ENCODE measurements around the gene MAPKAPK5. TPM values are rescaled to one million over a fixed set of nuclear protein-coding genes. Genes with fewer than 3 reads are reported as not detected.

The MAPKAPK5 gene
- total and polyA plus RNA-seq, 9 of the 15 experiments (the other 6 are each of a cell fraction or from before 2014, with no cell fraction given), result 11.6 to 72.1 (median 60.4) TPM

GRCh38 chr12:111812881-111813741 lies 28.9 kb upstream of the MAPKAPK5 start (continued):
- TF ChIP-seq ZNF398 (CRISPR knock-in tag; IDR thresholded peaks at IDR 0.05), result no peak
- no peak for TF ChIP-seq MCM5 (IDR thresholded peaks at IDR 0.05; ENCODE audit: low read depth)
- 0 out of 2 replicates have a peak, but pooled peaks have one; percentile 35 for TF ChIP-seq XRCC5 (IDR thresholded peaks at IDR 0.05; ENCODE audit: low read depth, low read length)
- peak; percentile 31; the same call in 1 of the 2 replicates for TF ChIP-seq VEZF1 (CRISPR knock-in tag; IDR thresholded peaks at IDR 0.05)
- TF ChIP-seq ZNF780A (CRISPR knock-in tag; IDR thresholded peaks at IDR 0.05), result no peak
- no peak for TF ChIP-seq ZNF75A (CRISPR knock-in tag; IDR thresholded peaks at IDR 0.05)
- no peak for TF ChIP-seq ADNP (tag; IDR thresholded peaks at IDR 0.05)
- TF ChIP-seq HDAC6 (IDR thresholded peaks at IDR 0.05; ENCODE audit: low read depth, low read length), result no peak
- no peak for TF ChIP-seq ZBTB11 (CRISPR knock-in tag; IDR thresholded peaks at IDR 0.05)
- TF ChIP-seq ZNF586 (CRISPR knock-in tag; conservative IDR thresholded peaks at IDR 0.05), result no peak
- TF ChIP-seq CREB1 (IDR thresholded peaks at IDR 0.05), result no peak
- TF ChIP-seq CREB1 (CRISPR knock-in tag; IDR thresholded peaks at IDR 0.05), result no peak
- TF ChIP-seq FOXK2 (conservative IDR thresholded peaks at IDR 0.05 in 1 of 2, IDR thresholded peaks at IDR 0.05 in 1 of 2; ENCODE audit: low read depth in 2 of 2), result no peak
- TF ChIP-seq BCL6 (CRISPR knock-in tag; IDR thresholded peaks at IDR 0.05), result no peak
- TF ChIP-seq AFF4 (CRISPR knock-in tag; IDR thresholded peaks at IDR 0.05), result no peak
- no peak for TF ChIP-seq RNF2 (IDR thresholded peaks at IDR 0.05)
- no peak for TF ChIP-seq NFYB (IDR thresholded peaks at IDR 0.05; ENCODE audit: extremely low read depth, insufficient read length)
